ENCODE results near the gene RERE.

The RERE gene

DNA sequence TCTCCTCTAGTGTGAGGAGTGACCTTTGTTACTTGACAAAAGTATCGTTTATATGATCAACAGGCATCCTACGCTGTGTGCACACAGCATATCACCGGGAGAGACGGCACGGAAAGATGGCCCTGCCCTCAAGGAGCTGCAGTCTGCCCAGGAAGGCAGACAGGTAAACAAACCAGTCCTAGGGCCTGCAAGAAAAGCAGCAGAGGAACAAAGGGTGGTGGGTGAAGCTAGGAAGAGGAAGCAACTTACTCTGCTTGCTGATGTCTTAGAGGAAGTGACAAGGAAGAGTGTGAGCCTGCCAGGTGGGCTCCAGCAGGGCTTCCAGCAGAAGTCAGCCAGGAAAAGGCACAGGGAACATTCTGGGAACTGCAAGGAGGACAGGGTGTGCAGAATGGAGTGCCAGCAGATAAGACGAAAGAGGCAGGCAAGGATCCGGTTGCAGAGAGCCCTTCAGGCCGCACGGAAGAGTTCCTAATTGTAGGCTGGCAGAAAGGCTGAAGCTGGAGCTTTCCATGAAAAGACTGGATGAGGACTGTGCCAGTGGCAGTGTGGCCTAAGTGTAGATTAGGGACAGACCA is 392.8 kb downstream of the RERE start (continued):
- TF ChIP-seq PRDM6 (tag by site-specific recombination; IDR thresholded peaks at IDR 0.05): no peak
- TF ChIP-seq, protein P1, sequence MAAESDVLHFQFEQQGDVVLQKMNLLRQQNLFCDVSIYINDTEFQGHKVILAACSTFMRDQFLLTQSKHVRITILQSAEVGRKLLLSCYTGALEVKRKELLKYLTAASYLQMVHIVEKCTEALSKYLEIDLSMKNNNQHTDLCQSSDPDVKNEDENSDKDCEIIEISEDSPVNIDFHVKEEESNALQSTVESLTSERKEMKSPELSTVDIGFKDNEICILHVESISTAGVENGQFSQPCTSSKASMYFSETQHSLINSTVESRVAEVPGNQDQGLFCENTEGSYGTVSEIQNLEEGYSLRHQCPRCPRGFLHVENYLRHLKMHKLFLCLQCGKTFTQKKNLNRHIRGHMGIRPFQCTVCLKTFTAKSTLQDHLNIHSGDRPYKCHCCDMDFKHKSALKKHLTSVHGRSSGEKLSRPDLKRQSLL (tag by site-specific recombination; IDR thresholded peaks at IDR 0.05): no peak
- no peak for TF ChIP-seq TSHZ1 (tag by site-specific recombination; IDR thresholded peaks at IDR 0.05; ENCODE audit: borderline replicate concordance)
- TF ChIP-seq ZSCAN16 (tag by site-specific recombination; IDR thresholded peaks at IDR 0.05): no peak
- TF ChIP-seq KLF7 (tag by site-specific recombination; IDR thresholded peaks at IDR 0.05; ENCODE audit: borderline replicate concordance): no peak
- no peak for TF ChIP-seq ZNF664 (tag by site-specific recombination; IDR thresholded peaks at IDR 0.05)
- TF ChIP-seq, protein P2, sequence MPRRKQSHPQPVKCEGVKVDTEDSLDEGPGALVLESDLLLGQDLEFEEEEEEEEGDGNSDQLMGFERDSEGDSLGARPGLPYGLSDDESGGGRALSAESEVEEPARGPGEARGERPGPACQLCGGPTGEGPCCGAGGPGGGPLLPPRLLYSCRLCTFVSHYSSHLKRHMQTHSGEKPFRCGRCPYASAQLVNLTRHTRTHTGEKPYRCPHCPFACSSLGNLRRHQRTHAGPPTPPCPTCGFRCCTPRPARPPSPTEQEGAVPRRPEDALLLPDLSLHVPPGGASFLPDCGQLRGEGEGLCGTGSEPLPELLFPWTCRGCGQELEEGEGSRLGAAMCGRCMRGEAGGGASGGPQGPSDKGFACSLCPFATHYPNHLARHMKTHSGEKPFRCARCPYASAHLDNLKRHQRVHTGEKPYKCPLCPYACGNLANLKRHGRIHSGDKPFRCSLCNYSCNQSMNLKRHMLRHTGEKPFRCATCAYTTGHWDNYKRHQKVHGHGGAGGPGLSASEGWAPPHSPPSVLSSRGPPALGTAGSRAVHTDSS (tag by site-specific recombination; IDR thresholded peaks at IDR 0.05): no peak
- no peak for TF ChIP-seq SALL2 (tag by site-specific recombination; IDR thresholded peaks at IDR 0.05; ENCODE audit: borderline replicate concordance)
- TF ChIP-seq ZNF544 (tag by site-specific recombination; IDR thresholded peaks at IDR 0.05): no peak
- TF ChIP-seq ZNF292 (tag by site-specific recombination; IDR thresholded peaks at IDR 0.05; ENCODE audit: borderline replicate concordance, low read depth): no peak
- no peak for TF ChIP-seq ZNF169 (tag by site-specific recombination; IDR thresholded peaks at IDR 0.05)
- TF ChIP-seq ZNF23 (tag by site-specific recombination; IDR thresholded peaks at IDR 0.05; ENCODE audit: borderline replicate concordance): no peak
- TF ChIP-seq ZNF621 (tag by site-specific recombination; IDR thresholded peaks at IDR 0.05): no peak
- TF ChIP-seq ZNF174 (tag by site-specific recombination; IDR thresholded peaks at IDR 0.05): no peak
- TF ChIP-seq ZNF555 (tag by site-specific recombination; conservative IDR thresholded peaks at IDR 0.05): no peak
- TF ChIP-seq ZNF24 (tag by site-specific recombination; IDR thresholded peaks at IDR 0.05): no peak
- no peak for TF ChIP-seq ZNF510 (tag by site-specific recombination; IDR thresholded peaks at IDR 0.05; ENCODE audit: insufficient replicate concordance)
- TF ChIP-seq ZBTB17 (tag by site-specific recombination; IDR thresholded peaks at IDR 0.05): peak; percentile 65
- TF ChIP-seq SETDB1 (IDR thresholded peaks at IDR 0.05; ENCODE audit: insufficient read length, low read length): no peak
- TF ChIP-seq ZNF692 (tag by site-specific recombination; IDR thresholded peaks at IDR 0.05): no peak
- TF ChIP-seq ZNF585B (tag by site-specific recombination; IDR thresholded peaks at IDR 0.05): no peak
- TF ChIP-seq ZNF629 (tag by site-specific recombination; IDR thresholded peaks at IDR 0.05): no peak
- TF ChIP-seq ZNF623 (tag by site-specific recombination; IDR thresholded peaks at IDR 0.05): no peak
- TF ChIP-seq ZSCAN23 (tag by site-specific recombination; IDR thresholded peaks at IDR 0.05): no peak
- TF ChIP-seq ZNF132 (tag by site-specific recombination; IDR thresholded peaks at IDR 0.05; ENCODE audit: borderline replicate concordance): no peak
- TF ChIP-seq SCRT1 (tag by site-specific recombination; IDR thresholded peaks at IDR 0.05; ENCODE audit: borderline replicate concordance): peak; percentile 87; the same call in 1 of the 2 replicates
- TF ChIP-seq ZNF121 (tag by site-specific recombination; IDR thresholded peaks at IDR 0.05): no peak
- TF ChIP-seq ZNF600 (tag by site-specific recombination; IDR thresholded peaks at IDR 0.05): 0 out of 2 replicates have a peak, but pooled peaks have one; percentile 52
- TF ChIP-seq ZNF184 (tag by site-specific recombination; IDR thresholded peaks at IDR 0.05): no peak
- TF ChIP-seq TRIM28 (IDR thresholded peaks at IDR 0.05; ENCODE audit: borderline replicate concordance, low read length): peak; percentile 98
- no peak for TF ChIP-seq SP2 (tag by site-specific recombination; IDR thresholded peaks at IDR 0.05)
- TF ChIP-seq ZNF350 (tag by site-specific recombination; IDR thresholded peaks at IDR 0.05): no peak
- no peak for TF ChIP-seq ZNF223 (tag by site-specific recombination; IDR thresholded peaks at IDR 0.05)

Data from HEK293 (cell line).